CMK (cell line): ENCODE results near the gene KCNJ10.

Experiments
- DNase-seq: peaks from one replicate; pipeline ENCODE4 v3.0.0-alpha.2; 2010; ENCODE audit warnings: low read depth

KCNJ10 gene

DNA sequence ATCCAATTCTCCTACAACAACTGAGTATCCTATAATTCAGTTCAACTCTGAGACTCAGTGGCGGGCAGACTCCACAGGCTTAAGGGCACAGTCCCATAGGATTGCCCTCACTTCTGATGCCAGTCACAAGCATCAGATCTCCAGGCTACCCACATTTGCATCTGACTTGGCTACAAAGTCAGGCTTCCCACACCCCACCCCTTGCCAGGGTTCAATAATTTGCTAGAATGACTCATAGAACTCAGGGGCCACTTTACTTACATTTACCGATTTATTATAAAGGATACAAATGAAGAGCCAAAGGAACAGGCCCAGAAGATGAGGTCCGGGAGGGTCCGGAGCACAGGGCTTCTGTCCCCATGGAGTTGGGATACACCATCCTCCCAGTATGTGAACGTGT lies 80.0 kb downstream of the KCNJ10 start:
- no peak for DNase-seq

DNA sequence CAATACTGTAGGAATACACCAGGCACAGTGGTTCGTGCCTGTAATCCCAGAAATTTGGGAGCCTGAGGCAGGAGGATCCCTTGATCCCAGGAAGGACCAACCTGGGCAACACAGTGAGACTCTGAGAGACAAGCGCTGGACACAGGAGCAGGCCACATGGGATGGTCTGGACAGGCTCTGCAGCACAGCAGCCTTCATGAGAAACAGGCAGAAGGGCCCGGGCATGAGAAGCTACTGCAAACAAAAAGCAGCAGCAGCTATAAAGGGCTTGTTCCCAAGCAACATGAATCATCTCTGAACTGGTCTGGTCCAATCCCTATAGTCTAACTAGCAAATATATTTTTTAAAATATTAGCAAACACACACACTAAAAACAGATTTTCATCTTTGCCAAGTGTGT lies 80.4 kb downstream of the KCNJ10 start:
- no peak for DNase-seq

DNA sequence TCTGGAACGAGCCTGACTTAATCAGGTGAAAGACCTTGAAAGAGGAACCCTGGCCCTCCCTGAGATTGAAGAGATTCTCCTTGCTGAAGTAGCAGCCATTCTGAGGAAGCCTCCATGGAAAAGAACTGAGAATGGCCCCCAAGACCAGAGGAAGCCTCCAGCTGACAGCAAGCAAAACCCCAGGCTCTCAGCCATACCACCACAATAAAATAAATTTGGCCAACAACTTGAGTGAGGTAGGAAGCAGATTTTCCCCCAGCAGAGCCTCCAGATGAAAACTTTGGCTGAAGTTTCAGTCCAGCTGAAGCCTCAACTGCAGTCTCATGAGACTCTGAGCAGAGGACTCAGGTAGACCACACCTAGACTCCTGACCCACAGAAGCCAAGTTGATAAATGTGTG lies 82.0 kb downstream of the KCNJ10 start:
- no peak for DNase-seq

DNA sequence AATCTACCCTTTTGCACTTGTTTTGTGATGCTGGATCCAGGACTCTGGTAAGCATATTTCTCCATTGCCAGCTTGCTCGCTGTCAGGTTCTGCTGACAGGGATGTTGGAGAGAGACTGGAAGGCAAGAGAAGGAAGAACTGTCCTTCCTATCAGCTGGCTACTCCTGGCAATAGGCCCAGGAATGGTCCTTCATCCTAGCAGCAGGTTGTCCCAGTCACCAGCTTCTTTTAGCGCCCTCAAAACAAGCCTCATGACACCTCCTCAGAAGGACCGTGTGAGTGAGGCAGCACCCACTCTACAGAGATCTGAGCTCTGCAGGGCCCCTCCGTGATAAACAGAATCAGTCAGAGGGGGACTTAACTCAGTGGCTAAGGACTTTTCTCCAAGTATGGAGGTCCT lies 82.8 kb downstream of the KCNJ10 start:
- no peak for DNase-seq

DNA sequence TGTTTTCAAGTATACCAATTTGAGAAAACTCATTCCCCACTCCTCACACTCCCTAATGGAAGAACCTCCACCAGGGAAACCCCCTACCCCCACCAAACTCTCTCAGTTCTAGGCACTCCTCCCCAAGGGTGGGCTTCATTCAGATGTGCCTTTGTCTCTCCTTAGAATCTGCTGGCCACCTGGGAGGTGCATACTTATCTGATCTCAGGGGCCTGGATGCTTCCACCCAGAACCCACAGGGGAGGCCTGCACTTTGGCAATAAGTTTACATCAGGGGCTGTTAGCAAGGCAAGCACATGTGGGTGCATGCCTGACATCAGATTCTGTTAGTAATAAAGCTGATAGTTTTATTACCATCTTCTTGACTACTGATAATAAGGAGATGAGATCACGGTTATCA lies 83.4 kb downstream of the KCNJ10 start:
- DNase-seq: no peak

DNA sequence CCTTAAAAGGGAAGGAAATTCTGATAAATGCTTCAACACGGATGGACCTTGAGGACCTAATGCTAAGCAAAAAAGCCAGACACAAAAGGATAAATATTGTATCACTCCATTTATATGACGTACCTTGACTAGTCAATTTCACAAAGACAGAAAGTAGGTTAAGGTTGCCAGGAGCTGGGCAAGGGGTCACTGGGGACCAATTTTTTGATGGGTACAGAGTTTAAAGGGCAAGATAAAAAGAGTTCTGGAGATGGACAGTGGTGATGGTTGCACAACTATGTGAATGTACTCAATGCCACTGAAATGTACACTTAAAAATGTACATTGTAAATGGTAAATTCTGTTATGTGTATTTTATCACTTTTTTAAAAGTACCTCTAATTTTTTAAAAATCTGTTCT lies 83.9 kb downstream of the KCNJ10 start:
- DNase-seq: no peak

DNA sequence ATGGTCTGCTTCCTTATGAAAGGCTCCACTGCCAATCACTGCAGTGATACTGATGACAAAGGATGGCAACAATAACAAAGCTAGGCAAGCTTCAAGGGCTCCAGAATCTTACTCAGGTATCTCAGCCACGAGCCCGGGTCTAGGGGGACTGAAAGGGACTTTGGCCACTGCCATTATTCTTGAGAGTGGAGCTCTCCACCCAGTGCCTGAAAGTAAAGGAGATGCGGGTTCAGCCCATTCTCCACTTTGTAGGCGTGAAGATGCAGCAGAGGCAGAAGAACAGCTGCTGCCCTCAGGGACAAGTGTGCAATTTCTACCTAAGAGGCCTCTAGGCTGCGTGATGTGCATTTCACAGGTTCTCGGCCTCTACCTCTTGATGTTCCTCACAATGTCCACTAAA lies 84.5 kb downstream of the KCNJ10 start:
- DNase-seq: no peak

DNA sequence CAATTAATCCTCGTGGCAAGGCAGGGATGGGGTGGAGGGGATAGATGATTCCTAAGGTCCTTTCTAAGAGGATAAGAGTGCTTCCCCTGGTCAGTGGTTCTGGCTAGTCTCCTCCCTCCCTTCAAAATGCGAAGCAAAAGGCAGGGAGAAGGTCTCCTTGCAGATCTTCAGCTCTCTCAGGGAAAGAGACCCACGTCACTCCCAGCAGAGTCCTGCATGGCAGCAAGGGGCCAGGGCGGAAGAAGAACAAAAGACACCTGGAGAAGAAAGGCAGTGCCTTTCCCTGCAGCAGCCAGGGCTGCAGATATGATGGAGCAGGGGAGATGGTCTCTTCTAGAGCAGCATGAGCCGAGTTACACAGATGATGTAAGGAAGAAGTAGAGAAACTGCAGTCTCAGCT lies 86.3 kb downstream of the KCNJ10 start:
- DNase-seq: no peak

DNA sequence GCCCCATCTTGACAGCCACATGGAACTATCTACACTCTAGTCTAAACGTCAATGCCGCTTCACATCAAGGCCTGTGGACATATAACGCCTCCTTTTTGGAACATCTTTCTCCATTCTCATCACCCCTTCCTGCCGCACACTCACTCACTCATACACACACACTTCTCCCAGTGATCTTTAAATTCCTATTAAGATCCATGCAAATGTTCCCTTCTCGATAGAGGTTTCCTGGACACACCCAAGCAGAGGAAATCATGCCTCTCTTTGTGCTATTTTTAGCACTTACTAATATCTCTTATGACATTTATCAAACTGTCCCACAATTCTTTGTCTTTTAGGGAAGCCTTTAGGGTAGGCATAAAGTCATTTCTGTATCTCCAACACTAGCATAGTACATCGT lies 87.7 kb downstream of the KCNJ10 start:
- DNase-seq: no peak

DNA sequence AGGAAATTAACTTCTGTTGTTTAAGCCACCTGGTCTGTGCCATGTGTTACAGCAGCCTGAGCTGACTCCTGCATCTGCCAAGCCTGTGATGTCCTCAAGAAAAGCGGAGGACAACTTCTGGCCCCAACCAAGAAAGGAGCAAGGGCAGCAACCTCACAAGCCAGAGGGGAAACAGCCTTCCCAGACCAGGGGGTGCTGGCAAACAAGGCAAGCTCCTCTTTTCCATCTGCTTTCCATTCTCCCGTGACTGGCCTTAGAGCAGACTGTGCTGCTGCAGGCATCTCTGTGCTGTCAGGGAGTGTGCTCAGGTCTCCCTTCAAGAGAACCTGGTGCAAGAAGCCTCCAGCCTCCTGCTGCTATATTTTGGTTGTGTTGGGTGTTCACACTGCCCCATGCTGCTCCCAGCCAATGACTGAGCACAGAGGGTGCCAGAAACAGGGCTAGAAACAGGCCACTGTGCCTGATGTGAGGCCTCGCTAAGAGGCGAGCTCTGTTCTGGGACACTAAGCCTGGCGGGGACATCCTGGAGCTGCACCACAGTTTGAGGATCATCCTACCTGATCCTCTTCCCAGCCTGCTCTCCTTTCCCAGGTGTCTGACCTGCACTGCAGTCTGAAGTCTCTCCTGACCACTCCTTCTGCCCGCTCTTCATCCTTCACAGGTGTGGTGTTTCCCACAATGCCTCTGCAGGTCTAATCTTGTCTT lies 88.5 kb downstream of the KCNJ10 start:
- no peak for DNase-seq

DNA sequence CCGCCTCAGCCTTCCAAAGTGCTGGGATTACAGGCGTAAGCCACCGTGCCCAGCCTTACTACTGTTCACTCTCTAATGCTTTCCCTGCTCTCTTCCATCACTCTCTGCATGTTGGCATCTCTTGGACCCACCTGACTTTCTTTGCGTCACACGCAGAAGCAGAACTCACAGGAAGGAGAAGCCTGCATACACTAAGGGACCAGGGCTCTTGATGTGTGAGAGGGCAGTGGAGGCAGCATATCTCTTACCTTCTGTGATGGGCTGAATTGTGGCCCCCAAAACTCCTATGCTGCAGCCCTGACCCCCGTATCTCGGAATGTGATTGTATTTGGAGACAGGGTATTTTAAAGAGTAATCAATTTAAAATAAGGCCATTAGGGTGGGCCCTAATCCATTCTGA lies 89.2 kb downstream of the KCNJ10 start:
- no peak for DNase-seq

DNA sequence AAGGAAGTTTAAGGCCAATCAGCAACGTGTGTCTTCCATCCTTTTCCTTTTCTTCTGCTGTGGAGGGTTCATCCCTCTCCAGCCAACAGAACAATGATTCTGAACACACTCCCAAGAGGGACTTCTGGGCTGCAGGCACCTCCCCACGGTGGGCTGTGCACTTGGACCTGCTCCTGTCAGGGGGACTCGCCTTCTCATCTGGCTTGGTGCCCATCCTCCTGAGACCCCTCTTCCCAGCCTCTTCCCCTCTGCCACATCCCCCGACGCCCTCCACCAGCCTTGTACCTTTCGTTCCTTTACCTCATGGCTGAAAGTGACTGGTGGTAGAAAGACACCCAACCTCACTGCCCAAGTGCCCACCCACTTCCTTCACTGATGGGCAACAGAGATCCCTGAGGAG lies 89.9 kb downstream of the KCNJ10 start:
- DNase-seq: no peak

DNA sequence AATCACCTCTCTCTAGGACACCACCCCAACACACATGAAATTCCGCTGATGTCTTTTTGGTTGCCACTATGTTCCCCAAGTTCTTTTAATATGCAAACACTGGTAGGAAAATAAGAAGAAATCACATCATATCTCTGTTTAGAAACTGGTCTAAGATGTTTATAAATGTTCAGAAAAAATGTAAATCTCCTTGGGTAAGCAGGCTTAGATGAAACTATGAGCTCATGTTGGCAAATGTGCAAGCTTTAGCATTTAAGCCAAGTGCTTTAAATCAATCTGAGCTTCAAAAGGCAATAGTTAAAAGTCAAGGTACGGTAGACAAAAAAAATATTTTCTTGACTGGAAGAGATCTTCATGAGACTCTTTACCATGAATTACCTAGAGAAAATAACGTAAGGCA lies 90.7 kb downstream of the KCNJ10 start:
- DNase-seq: no peak

DNA sequence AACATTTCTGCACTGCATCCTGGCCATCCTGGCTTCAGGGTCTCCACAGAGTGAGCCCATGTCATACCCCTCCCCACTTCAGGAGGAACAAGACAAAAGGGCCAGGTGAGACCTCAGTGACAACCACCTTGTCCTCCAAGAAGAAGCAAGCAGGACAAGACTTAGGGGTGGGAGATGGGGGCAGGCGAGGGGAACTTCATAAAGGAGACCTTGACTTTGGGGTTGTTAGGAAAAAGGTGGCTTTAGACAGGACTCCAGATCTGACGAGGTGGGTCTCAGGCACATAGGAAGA lies 91.9 kb downstream of the KCNJ10 start:
- DNase-seq: no peak

DNA sequence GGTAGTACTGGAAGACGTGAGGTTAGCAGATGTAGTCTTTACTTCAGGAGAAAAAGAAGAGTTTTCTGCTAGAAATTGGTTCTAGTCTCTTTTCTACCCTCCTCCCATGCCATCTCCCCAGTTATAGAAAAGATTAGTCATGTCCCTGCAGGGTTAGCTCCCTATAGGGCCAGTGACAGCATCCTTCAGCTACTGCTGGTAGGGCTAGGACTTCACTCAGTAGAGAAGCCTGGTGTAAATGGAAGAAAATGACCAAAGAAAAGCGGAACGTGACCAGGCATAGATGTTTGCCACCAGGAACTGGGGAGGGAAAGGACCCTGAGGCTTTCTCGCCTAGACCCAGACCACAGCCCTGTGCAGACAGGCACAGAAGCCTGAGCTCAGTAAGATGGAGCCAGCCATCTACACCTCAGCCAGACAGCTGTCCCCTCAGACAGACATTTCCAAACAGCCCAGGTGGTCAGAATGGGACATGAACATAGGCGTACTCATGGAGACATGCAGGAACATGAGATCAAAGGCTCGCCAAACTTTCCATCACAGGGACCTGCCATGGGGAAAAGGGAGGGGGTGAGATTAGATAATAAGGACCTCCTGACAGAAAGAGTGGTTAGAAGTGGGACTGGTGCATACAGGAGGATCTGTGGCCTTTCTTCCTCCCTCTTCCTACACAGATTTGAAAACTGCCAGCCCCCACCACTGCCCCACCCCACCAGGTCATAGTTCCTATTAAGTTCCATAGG lies 92.4 kb downstream of the KCNJ10 start:
- no peak for DNase-seq

DNA sequence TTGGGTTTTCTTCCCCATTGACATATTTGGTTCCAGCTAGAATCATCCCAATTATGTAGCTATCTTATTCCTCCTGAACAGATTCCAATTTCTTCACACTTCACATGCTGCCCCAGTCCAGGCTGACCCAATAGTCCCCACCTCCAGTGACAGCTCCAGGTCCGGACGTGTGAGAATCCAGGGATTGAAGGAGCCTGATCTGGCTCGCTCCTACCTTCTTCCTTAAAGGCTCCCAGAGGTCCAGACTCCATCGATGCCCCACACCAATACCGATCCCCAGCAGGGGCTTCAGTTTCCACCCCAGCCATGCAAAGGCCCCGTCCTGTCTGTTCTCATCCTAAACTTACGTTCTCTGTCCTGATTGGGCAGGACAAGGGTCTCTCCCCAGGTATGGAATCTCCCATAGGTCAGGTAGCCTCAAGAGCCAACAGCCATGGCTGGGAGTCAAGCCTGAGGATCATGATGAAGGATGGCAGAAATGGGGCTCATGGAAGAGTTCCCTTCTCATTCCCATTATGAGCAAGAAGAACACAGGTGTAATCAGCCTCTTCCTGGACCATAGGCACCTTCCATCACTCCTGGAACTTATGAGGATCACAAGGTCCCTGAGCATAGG lies 95.5 kb downstream of the KCNJ10 start:
- no peak for DNase-seq

DNA sequence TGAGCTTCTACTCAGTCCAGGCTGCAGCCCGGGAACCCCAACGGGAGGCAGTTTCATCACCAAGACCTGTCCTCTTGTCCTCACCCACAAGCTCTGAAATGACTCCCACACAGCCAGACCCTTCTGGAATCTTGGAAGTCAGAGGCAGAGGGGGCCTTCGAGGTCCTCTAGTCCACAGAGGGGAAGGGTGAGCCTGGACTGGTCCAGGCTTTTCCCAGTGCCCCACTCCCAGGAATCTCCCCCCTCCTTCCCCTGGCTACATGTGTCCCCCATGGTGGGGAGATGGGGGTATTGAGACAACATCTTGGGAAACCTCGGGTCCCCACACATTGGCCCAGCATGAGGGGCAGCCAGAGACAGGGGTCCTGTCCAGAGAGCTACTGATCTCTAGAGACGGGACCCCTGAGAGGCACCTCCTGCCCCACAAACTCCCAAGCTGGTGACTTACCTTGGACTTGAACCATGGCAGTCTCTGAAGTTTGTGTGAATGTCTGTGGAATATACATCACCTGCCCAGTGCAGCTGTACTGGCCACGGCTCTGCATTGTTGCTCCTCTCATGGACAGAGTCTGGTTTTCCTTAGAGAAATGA lies 96.5 kb downstream of the KCNJ10 start:
- DNase-seq: no peak

DNA sequence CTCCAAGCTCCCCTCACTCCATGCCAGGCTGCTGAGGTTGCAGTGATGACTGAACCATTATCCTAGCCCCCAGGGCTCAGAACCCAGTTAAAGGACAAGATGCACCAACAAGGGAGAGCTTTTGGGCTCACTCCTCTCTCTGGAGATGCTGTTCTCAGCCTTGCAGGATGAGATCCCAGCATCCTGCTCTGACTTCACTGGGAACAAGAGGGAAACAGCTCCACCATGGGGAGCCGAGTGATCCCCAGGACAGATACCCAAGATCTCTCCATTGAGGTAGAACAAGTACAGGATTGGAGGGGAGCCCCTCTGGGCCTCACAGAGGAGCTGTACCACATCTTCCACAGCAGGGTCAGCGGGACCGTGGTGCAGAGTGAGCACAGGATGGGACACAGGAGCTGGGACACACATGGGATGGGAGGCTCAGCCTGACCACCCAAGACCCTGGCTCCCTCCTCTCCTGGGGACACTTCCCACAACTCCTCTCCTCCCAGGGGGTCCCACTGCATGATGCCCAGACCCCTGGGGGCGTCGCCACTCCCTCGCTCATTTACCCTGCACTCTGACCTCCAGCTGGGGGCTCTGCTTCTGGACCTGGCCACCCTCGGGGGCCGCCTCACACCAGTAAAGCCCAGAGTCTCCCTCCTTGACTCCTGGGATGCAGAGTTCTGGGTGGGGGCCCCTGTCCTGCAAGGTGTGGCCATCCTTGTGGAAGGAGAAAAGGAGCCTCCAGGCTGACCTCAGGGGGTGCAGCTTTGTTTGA lies 97.3 kb downstream of the KCNJ10 start:
- no peak for DNase-seq

DNA sequence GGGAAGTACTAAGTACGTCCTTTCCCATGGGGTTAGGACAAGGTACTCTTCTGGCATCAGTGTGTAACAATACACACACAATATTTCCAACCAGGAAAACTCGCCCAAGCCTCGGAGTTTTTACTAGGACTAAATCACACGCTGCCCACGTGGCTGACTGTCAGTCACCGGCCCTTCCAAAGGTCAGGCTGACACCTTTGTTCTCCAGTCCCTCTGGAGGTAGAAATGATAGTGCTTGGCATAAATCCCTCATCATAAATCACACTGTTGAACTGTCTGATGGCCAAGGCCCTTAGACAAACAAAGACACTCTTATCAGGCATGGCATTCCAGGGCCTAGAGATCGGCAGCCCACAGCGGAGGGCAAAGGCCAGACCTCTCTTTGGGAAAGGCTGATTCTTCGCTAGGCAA lies 99.0 kb downstream of the KCNJ10 start:
- no peak for DNase-seq

DNA sequence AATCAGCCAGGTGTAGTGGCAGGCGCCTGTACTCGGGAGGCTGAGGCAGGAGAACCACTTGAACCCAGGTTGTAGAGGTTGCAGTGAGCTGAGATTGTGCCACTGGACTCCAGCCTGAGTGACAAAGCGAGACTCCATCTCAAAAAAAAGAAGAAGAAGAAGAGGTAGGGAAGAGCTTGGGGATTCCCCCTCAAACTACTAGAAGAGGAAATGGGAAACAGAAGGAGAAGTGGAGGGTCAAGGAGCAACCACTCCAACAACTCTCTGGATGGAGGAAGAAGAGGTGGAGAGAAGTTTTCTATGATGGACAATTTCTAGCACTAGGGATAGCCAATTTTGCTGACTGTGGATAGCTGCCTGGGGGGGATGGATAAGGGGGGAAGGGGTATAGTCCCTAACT lies 101.1 kb downstream of the KCNJ10 start:
- no peak for DNase-seq

DNA sequence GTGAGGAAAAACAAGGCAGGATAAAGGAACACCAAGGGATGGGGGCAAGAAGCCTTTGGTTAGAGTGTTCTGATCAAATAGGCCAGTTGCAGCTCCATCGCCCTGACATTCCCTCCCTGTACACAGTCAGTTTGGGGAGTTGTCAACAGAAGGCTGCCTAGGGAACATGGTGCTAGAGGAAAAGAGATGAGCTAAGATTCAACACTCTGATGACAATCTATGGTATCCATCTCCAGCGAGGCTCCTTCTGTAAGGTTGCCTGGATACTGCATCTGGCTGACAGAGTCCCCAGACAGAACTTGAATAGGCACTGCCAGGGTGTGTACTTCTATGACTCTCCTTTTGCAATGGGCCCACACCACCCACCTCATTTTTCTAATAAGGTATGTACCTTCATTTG lies 104.7 kb downstream of the KCNJ10 start:
- DNase-seq: no peak

DNA sequence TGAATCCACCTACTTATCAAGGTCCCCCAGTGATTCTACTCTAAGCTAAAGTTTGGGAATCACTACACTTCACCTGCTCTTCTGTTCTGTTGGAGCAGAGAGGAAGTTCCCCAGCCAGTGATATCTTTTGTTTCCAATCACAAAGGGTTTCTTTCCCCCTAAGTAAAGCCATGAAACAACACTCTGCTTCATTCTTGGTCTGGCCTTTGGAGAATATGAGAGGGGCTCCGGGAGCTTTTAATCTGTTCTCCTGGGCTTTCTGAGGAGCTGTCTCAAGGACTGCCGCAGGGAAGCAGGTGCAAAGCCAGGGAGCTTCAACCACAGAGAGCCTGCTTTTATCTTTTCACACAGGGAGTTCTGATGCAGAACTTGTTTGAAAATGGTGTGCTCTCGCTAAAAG lies 105.8 kb downstream of the KCNJ10 start:
- DNase-seq: no peak

DNA sequence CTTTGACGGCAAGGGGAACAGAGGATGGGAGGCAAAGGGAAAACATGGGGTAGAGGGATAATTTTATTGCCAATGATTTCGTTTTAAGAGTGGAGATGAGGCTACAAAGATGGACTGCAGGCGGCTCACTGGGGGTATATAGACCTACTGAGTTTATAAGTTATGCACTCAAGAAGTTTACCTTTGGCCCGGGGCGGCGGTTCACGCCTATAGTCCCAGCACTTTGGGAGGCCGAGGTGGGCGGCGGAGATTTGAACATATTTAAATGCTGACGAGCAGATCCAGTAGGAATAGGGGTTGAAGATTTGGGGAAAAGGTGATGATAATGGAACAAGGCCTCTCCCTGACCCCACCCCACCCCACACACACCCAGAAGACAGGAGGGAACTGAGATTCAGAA lies 107.8 kb downstream of the KCNJ10 start:
- DNase-seq: no peak
